ENCODE results near the gene NDUFA8. TPM values are rescaled to one million over a fixed set of nuclear protein-coding genes. Genes with fewer than 3 reads are reported as not detected.

NDUFA8 gene
- total RNA-seq, 1 experiment from 2014 or later = 55.5 TPM

GRCh38 chr9:122186777-122187470 lies 27.3 kb upstream of the NDUFA8 start:
- BruUV-seq (replicated peaks) = no TSS peak
- Histone ChIP-seq H3K4me1 (ENCODE audit: control insufficient read depth, insufficient read depth, low read length) (no peaks in the 10 kb centered on the region), H3K9me3 (ENCODE audit: control insufficient read depth, insufficient read depth, low read depth, low read length) (no peaks in the 10 kb centered on the region), H3K27ac (ENCODE audit: low read length) (no peak overlapping the region), H3K27me3 (ENCODE audit: control insufficient read depth, insufficient read depth, low read length) (0 out of 2 replicates have a peak, but pooled peaks cover 3% of the 10 kb centered on the region), H3K36me3 (ENCODE audit: control insufficient read depth, insufficient read depth, low read length) (no peaks in the 10 kb centered on the region), H3K4me3 (ENCODE audit: low read depth in 2 of 2, low read length in 2 of 2) (no peak overlapping the region)
- in situ Hi-C loops (cut with HindIII; ENCODE audit: low pct_unique_long_range_greater_than_20kb, low sequenced_read_pairs) = no loop called here
- ATAC-seq (no peak), DNase-seq (ENCODE audit: low read depth, low spot score) (no peak)
- intact Hi-C loops (cut with micrococcal nuclease; ENCODE audit: unreplicated experiment) = no loop called here
- ChIA-PET CTCF (no interaction called here), POLR2A (no interaction called here)
- TF ChIP-seq SIN3A (IDR thresholded peaks at IDR 0.05; ENCODE audit: borderline replicate concordance, insufficient read depth, low read depth, low read length) (no peak), POLR2AphosphoS5 (IDR thresholded peaks at IDR 0.05; ENCODE audit: low read depth, low read length) (no peak), TCF7L2 (IDR thresholded peaks at IDR 0.05; ENCODE audit: low read depth, low read length) (no peak), CTCF (IDR thresholded peaks at IDR 0.05) (no peak), REST (IDR thresholded peaks at IDR 0.05; ENCODE audit: insufficient read depth in 1 of 2, low read depth in 2 of 2, low read length in 1 of 2) (no peak)

DNA sequence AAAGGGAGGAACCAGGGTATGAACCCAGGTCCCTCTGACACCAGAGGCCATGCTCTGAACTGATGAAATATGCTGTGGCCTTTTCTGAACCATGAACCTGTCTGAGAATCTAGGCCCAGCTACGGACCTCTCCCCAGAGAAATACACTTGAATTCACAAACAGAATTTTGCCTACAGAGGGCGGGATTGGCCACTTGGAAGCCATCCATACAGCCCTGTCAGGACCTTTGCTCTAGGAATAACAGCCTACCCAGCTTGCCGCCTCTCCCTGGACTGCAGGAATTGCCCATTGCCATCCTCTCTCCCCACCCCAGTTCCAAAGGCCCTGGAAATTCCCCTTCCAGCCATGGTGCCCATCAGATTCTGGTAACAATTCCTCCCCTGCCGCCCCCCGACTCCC lies 26.7 kb upstream of the NDUFA8 start:
- DNase-seq (ENCODE audit: low read depth, low spot score) = no peak
- H3K9me3 ChIP-seq (ENCODE audit: control insufficient read depth, insufficient read depth, low read depth, low read length) = no peaks in the 10 kb centered on the region
- intact Hi-C loops (cut with micrococcal nuclease; ENCODE audit: unreplicated experiment) (no loop called here), in situ Hi-C loops (cut with HindIII; ENCODE audit: low pct_unique_long_range_greater_than_20kb, low sequenced_read_pairs) (no loop called here)
- TF ChIP-seq REST (IDR thresholded peaks at IDR 0.05; ENCODE audit: insufficient read depth in 1 of 2, low read depth in 2 of 2, low read length in 1 of 2) (no peak), POLR2AphosphoS5 (IDR thresholded peaks at IDR 0.05; ENCODE audit: low read depth, low read length) (no peak), TCF7L2 (IDR thresholded peaks at IDR 0.05; ENCODE audit: low read depth, low read length) (no peak), SIN3A (IDR thresholded peaks at IDR 0.05; ENCODE audit: borderline replicate concordance, insufficient read depth, low read depth, low read length) (no peak), CTCF (IDR thresholded peaks at IDR 0.05) (no peak; the same call in 1 of the 2 replicates)
- H3K36me3 ChIP-seq (ENCODE audit: control insufficient read depth, insufficient read depth, low read length) = no peaks in the 10 kb centered on the region
- ATAC-seq = no peak
- H3K27me3 ChIP-seq (ENCODE audit: control insufficient read depth, insufficient read depth, low read length) = 0 out of 2 replicates have a peak, but pooled peaks cover 3% of the 10 kb centered on the region
- no peaks in the 10 kb centered on the region for H3K4me1 ChIP-seq (ENCODE audit: control insufficient read depth, insufficient read depth, low read length)
- no peak overlapping the region for H3K4me3 ChIP-seq (ENCODE audit: low read depth in 2 of 2, low read length in 2 of 2)
- BruUV-seq (replicated peaks) = no TSS peak
- no peak overlapping the region for H3K27ac ChIP-seq (ENCODE audit: low read length)
- POLR2A ChIA-PET = no interaction called here
- CTCF ChIA-PET = no interaction called here

Measured in Panc1 (cell line).